Astrocyte of the cerebellum (primary cell): ENCODE data around the gene KRTAP1-5.
"Not testable (repeated sequence)": the region's sequence is repeated elsewhere in the genome, so short reads cannot be mapped to it uniquely, and the experiment has no call there.

Experiments used
- DNase-seq: peaks from one replicate; pipeline ENCODE4 v3.0.0-alpha.2; 2011; ENCODE audit warnings: low read depth
- H3K4me3 ChIP-seq: 2 replicates; pipeline ENCODE4 v1.5.1; 2011; ENCODE audit warnings: mild to moderate bottlenecking, low read depth, low read length, moderate library complexity
- in situ Hi-C: cut with HindIII; loops from 2 replicates; pipeline ENCODE4 v1.10.0; 2017; ENCODE audit warnings: low sequenced_read_pairs
- TF ChIP-seq, protein P1 (sequence below): IDR thresholded peaks from 2 replicates; pipeline ENCODE4 v1.5.1; 2012; ENCODE audit warnings: low read length, low read depth, moderate library complexity, mild to moderate bottlenecking; ENCODE audit errors: missing control alignments

Gene KRTAP1-5

DNA sequence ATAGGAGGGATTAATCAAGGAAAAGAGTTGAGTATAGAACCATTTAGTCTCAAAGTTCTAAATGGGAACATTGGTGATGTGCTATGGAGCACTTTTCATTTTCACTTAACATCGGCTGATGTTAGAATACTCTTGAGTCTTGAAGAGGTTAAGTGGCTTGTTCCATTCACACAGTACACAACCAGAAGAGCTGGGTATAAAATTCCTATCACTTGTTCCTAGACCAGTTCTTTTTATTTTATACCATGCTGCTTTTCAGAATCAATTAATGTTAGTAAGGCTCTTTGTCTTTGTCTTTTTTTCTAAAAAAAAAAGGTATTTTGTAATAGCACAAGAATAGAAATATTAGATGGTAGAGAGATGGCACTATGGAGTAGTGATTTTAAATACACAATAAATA is 15.9 kb upstream of the KRTAP1-5 start:
- H3K4me3 ChIP-seq, result no peak overlapping the region
- DNase-seq, result no peak
- TF ChIP-seq, protein P1, sequence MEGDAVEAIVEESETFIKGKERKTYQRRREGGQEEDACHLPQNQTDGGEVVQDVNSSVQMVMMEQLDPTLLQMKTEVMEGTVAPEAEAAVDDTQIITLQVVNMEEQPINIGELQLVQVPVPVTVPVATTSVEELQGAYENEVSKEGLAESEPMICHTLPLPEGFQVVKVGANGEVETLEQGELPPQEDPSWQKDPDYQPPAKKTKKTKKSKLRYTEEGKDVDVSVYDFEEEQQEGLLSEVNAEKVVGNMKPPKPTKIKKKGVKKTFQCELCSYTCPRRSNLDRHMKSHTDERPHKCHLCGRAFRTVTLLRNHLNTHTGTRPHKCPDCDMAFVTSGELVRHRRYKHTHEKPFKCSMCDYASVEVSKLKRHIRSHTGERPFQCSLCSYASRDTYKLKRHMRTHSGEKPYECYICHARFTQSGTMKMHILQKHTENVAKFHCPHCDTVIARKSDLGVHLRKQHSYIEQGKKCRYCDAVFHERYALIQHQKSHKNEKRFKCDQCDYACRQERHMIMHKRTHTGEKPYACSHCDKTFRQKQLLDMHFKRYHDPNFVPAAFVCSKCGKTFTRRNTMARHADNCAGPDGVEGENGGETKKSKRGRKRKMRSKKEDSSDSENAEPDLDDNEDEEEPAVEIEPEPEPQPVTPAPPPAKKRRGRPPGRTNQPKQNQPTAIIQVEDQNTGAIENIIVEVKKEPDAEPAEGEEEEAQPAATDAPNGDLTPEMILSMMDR, result no peak
- in situ Hi-C loops, result no loop called here

DNA sequence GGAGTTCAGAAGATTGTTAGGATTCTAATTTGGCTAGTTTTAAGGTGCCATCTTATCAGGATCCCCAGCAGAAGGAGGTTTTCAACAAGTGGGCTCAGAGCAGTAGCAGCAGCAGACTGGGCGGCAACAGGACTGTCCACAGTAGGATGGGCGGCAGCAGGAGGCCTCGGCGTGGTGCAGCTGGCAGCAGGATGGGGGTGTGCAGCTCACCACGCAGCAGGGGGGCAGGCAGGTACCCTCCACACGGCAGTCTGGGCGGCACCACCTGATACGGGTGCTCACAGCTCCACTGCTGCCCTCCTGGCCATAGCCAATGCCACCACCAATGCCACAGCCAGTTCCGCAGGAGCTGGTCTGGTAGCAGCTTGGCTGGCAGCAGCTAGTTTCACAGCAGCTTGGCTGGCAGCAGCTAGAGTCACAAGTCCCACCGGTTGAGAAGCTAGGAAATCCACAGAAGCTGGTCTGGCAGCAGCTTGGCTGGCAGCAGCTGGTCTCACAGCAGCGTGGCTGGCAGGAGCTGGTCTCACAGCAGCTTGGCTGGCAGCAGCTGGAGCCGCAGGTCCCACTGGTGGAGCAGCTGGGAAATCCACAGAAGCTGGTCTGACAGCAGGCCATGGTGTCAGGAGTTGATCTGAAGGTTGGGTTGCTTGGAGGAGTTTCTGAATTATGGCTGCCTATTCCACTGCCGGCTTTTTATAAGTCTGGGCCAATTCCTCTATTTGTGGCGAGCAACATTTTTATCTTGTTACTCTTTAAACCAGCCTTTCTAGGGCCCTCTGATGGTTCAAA is 14.0 kb upstream of the KRTAP1-5 start, which contains the start of gene KRTAP1-1:
Gene KRTAP1-1 (minus strand): TSS at position 668 of the 789 bp plus-strand sequence. CDS start 53 bp downstream, at position 615.
- DNase-seq, H3K4me3 ChIP-seq, in situ Hi-C loops: not testable (repeated sequence)

DNA sequence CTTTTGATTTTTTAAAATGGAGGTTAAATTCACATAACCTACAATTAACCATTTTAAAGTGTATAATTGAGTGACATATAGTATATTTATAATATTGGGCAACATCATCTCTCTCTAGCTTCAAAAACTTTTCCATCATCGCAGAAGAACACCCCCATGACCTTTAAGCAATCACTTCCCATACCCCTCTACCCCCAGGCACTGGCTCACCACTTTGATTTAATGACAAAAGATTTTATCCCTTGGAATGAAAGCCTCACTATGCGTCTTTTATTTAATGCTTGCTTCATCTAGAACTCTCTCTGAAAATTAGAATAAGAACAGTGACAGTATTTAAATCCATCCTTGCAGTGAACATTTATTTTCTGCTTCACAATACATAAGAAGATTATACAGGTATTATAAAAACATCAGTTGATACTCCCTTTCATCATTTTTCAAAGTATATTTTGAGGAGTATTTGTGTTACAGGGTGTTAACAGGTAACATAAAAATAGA is 10.9 kb upstream of the KRTAP1-5 start:
- no peak for DNase-seq
- H3K4me3 ChIP-seq, result no peak overlapping the region
- TF ChIP-seq, protein P1, result no peak
- in situ Hi-C loops, result no loop called here

DNA sequence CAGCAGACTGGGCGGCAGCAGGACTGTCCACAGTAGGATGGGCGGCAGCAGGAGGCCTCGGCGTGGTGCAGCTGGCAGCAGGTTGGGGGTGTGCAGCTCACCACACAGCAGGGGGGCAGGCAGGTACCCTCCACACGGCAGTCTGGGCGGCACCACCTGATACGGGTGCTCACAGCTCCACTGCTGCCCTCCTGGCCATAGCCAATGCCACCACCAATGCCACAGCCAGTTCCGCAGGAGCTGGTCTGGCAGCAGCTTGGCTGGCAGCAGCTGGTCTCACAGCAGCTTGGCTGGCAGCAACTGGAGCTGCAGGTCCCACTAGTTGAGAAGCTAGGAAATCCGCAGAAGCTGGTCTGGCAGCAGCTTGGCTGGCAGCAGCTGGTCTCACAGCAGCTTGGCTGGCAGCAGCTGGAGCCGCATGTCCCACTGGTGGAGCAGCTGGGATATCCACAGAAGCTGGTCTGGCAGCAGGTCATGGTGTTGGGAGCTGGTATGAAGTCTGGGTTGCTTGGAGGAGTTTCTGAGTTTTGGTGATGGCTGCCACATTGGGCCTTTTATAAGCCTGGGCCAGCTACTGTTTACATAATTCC is 7.4 kb upstream of the KRTAP1-5 start, which contains the start of gene KRTAP1-3:
Gene KRTAP1-3 (minus strand): TSS at position 529 of the 590 bp plus-strand sequence. CDS start 53 bp downstream, at position 476.
- in situ Hi-C loops, H3K4me3 ChIP-seq, DNase-seq: not testable (repeated sequence)

DNA sequence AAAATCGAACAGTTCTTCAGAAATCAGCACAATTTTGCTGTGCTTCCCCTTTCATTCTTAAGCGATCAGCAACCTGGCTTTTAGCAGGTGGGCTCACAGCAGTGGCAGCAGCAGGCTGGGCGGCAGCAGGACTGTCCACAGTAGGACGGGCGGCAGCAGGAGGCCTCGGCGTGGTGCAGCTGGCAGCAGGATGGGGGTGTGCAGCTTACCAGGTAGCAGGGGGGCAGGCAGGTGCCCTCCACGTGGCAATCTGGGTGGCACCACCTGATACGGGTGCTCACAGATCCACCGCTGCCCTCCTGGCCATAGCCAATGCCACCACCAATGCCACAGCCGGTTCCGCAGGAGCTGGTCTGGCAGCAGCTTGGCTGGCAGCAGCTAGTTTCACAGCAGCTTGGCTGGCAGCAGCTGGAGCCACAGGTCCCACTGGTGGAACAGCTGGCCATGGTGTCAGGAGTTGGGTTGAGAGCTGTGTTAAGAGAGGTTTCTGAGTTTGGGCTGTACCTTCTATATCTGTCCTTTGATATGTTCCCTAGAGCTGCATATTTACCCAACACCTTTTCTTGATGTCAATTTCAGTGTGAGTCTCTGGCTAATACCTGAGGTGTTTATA is 2.7 kb upstream of the KRTAP1-5 start, which contains the start of gene KRTAP1-4:
Gene KRTAP1-4 (minus strand): TSS at position 563 of the 613 bp plus-strand sequence. CDS start 117 bp downstream, at position 446.
- in situ Hi-C loops, result no loop called here
- H3K4me3 ChIP-seq, result no peak within 1 kb of the TSS
- DNase-seq, result no peak
- TF ChIP-seq, protein P1, result no peak

DNA sequence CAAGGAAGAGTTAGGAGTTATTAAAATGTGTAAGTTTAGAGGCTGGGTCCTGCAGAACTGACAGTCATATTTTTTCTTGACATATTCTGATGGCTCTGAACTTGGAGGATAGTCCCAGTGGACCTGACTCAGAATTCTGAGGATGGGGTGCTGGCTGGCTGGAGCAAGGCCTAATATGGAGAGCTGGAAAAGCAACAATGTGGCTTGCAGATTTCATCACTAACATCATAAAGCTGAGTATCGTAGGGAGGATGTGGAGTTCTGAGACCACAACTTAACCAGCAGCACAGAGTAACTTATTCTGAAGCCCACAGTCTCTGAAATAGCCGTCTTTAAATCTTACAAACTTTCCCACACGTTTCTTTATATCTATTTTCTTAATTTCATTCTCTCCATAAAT is 2.3 kb downstream of the KRTAP1-5 start:
- TF ChIP-seq, protein P1, result no peak
- DNase-seq, result no peak
- in situ Hi-C loops, result no loop called here
- H3K4me3 ChIP-seq, result no peak overlapping the region

DNA sequence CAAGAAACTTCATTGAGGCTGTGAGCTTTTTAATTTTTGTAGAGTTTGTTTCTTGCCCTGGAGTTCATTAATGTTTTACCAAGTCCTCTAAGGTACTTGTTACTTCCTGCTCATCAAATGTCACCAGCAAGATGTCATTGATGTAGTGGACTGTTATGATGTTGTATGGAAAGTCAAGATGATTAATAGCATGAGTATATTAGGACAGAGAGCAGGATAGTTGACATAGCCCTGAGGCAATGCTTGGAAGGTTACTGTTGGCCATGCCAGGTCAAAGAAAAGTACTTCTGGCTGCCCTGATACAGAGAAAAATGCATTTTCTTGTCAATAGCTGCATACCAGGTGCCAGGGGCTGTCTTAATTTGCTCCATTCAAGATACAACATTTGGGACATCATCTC is 6.7 kb downstream of the KRTAP1-5 start:
- H3K4me3 ChIP-seq, result no peak overlapping the region
- in situ Hi-C loops, result no loop called here
- no peak for DNase-seq
- TF ChIP-seq, protein P1, result no peak
